ENCODE results near the gene FBXO36.

DNA sequence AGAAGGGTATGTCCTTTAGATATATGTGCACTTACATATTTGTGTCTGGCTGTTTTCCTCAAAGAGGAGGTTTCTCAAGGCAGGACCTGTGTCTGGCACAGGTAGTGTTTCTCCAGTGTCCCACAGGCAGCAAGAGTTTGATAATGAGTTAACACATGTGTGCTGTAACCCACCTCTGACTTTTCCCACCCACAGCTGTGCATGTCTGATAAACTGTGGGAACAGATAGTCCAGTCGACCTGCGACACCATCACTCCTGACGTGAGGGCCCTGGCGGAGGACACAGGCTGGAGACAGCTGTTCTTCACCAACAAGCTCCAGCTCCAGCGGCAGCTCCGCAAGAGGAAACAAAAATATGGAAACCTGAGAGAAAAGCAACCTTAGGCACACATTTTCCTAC, 88.2 kb downstream of the FBXO36 start:
- no peak for TF ChIP-seq ZNF274 (IDR thresholded peaks at IDR 0.05; ENCODE audit: borderline replicate concordance, extremely low read depth, low read length)
- TF ChIP-seq, protein P1, sequence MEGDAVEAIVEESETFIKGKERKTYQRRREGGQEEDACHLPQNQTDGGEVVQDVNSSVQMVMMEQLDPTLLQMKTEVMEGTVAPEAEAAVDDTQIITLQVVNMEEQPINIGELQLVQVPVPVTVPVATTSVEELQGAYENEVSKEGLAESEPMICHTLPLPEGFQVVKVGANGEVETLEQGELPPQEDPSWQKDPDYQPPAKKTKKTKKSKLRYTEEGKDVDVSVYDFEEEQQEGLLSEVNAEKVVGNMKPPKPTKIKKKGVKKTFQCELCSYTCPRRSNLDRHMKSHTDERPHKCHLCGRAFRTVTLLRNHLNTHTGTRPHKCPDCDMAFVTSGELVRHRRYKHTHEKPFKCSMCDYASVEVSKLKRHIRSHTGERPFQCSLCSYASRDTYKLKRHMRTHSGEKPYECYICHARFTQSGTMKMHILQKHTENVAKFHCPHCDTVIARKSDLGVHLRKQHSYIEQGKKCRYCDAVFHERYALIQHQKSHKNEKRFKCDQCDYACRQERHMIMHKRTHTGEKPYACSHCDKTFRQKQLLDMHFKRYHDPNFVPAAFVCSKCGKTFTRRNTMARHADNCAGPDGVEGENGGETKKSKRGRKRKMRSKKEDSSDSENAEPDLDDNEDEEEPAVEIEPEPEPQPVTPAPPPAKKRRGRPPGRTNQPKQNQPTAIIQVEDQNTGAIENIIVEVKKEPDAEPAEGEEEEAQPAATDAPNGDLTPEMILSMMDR (IDR thresholded peaks at IDR 0.05; ENCODE audit: control extremely low read depth in 1 of 3, insufficient read depth in 1 of 3, low read depth in 1 of 3, low read length in 3 of 3) = no peak
